Measurements from ENCODE around the gene ACSF3. TPM values are rescaled to one million over a fixed set of nuclear protein-coding genes. Genes with fewer than 3 reads are reported as not detected.

Gene ACSF3
- total and polyA plus RNA-seq, 2 donors (not counting 1 experiment from before 2014, with no cell fraction given), result 9.2 to 23.1 TPM

DNA sequence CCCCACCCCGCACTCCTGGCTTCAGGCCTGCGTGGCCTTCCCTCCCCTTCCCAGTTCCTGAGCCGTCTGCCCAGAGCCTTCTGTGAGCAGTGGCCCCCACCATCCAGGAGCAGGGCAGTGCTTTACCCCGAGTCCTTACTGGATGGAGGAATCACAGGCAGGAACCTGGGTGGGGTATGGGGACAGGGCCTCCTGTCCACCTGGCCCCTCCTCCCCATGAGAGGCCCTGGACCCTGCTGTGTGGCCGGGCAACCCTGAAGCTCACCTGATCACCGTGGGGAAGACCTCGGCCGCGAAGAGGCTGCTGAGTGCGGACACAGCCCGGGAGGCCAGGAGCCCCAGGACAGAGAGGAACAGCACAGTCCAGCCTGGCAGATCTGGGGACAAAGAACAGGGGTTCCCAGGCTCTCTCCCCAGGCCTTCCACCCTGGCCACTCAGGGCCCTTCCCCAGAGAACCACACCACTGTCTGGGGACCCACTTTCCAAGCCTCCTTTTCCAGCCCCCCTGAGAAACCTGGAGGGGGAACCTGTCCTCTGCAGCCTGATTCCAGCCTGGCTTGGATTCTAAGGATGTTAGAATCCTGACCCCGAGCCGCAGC lies 103.5 kb downstream of the ACSF3 start:
- H3K4me1 ChIP-seq (ENCODE audit: control insufficient read depth, extremely low read depth, insufficient read depth, low read length), result no peaks in the 10 kb centered on the region
- H3K4me3 ChIP-seq (replicated peaks in 1 of 4; ENCODE audit: control extremely low read depth in 1 of 4, insufficient read depth in 1 of 4, low read depth in 3 of 4, low read length in 4 of 4), result no peak overlapping the region
- no peak overlapping the region for H3K27ac ChIP-seq (ENCODE audit: insufficient read depth, low read length)
- H3K27me3 ChIP-seq (ENCODE audit: control insufficient read depth, insufficient read depth, low read length), result peaks cover 15% of the 10 kb centered on the region
- TF ChIP-seq, protein P1, sequence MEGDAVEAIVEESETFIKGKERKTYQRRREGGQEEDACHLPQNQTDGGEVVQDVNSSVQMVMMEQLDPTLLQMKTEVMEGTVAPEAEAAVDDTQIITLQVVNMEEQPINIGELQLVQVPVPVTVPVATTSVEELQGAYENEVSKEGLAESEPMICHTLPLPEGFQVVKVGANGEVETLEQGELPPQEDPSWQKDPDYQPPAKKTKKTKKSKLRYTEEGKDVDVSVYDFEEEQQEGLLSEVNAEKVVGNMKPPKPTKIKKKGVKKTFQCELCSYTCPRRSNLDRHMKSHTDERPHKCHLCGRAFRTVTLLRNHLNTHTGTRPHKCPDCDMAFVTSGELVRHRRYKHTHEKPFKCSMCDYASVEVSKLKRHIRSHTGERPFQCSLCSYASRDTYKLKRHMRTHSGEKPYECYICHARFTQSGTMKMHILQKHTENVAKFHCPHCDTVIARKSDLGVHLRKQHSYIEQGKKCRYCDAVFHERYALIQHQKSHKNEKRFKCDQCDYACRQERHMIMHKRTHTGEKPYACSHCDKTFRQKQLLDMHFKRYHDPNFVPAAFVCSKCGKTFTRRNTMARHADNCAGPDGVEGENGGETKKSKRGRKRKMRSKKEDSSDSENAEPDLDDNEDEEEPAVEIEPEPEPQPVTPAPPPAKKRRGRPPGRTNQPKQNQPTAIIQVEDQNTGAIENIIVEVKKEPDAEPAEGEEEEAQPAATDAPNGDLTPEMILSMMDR (conservative IDR thresholded peaks at IDR 0.05 in 1 of 2, IDR thresholded peaks at IDR 0.05 in 1 of 2; ENCODE audit: low read depth in 1 of 2, low read length in 2 of 2), result no peak
- no peak for TF ChIP-seq EZH2 (IDR thresholded peaks at IDR 0.05; ENCODE audit: low read length, missing control alignments)
- no peaks in the 10 kb centered on the region for H3K36me3 ChIP-seq (ENCODE audit: control insufficient read depth, insufficient read depth, low read length)
- H2AFZ ChIP-seq (ENCODE audit: low read length), result no peak overlapping the region
- H3K9ac ChIP-seq (ENCODE audit: insufficient read depth, low read length), result no peak overlapping the region
- DNase-seq (ENCODE audit: low read depth in 2 of 2), result no peak
- H3K4me2 ChIP-seq (ENCODE audit: extremely low read depth, insufficient read depth, low read length), result no peak overlapping the region
- no peaks in the 10 kb centered on the region for H3K9me3 ChIP-seq (ENCODE audit: control insufficient read depth, insufficient read depth, low read depth, low read length)
- no peaks in the 10 kb centered on the region for H4K20me1 ChIP-seq (ENCODE audit: control insufficient read depth, extremely low read depth, insufficient read depth, low read length)
- no peaks in the 10 kb centered on the region for H3K79me2 ChIP-seq (ENCODE audit: control insufficient read depth, insufficient read depth, low read length)

DNA sequence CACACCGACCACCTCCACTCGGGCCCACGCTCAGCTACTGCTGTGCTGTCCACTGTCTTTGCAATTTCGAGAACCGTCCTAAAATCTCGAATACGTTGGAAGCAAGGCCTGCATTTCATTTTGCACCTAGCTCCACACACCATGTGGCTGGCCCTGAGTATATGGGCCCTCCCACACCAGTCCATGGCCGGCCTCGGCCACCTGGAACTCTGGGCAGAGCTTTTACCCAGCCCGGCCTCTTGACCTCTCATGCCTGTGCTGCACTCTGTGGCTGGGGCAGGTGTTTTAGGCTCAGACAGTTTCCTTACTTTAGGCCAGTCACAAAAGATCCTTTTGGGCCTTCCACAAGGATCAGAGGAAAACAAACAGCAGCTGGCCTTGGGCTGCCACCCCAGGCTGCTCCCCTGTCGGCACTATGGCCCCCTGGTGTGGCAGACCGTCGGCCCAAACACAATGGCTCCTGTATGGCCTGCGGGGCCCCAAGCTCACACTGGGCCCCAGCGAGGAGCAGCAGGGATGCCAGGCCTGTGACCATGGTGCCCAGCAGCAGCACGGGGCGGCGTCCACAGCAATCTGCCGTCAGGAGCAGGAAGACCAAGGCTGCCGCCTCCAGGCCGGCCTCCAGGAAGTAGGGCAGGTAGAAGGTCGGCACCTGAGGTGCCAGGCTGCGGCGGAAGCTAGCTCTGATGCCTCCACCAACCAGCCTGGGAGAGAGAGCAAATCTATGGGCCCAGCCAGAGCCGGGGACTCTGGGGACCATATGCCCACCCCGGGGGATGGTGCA lies 104.2 kb downstream of the ACSF3 start:
- H3K79me2 ChIP-seq (ENCODE audit: control insufficient read depth, insufficient read depth, low read length), result no peaks in the 10 kb centered on the region
- peaks cover 22% of the 10 kb centered on the region for H3K27me3 ChIP-seq (ENCODE audit: control insufficient read depth, insufficient read depth, low read length)
- H3K4me2 ChIP-seq (ENCODE audit: extremely low read depth, insufficient read depth, low read length), result no peak overlapping the region
- TF ChIP-seq, protein P1 (conservative IDR thresholded peaks at IDR 0.05 in 1 of 2, IDR thresholded peaks at IDR 0.05 in 1 of 2; ENCODE audit: low read depth in 1 of 2, low read length in 2 of 2), result no peak
- no peak for TF ChIP-seq EZH2 (IDR thresholded peaks at IDR 0.05; ENCODE audit: low read length, missing control alignments)
- no peaks in the 10 kb centered on the region for H3K9me3 ChIP-seq (ENCODE audit: control insufficient read depth, insufficient read depth, low read depth, low read length)
- no peak overlapping the region for H3K27ac ChIP-seq (ENCODE audit: insufficient read depth, low read length)
- no peak overlapping the region for H2AFZ ChIP-seq (ENCODE audit: low read length)
- no peak overlapping the region for H3K4me3 ChIP-seq (replicated peaks in 1 of 4; ENCODE audit: control extremely low read depth in 1 of 4, insufficient read depth in 1 of 4, low read depth in 3 of 4, low read length in 4 of 4)
- H3K36me3 ChIP-seq (ENCODE audit: control insufficient read depth, insufficient read depth, low read length), result no peaks in the 10 kb centered on the region
- H3K4me1 ChIP-seq (ENCODE audit: control insufficient read depth, extremely low read depth, insufficient read depth, low read length), result no peaks in the 10 kb centered on the region
- H4K20me1 ChIP-seq (ENCODE audit: control insufficient read depth, extremely low read depth, insufficient read depth, low read length), result no peaks in the 10 kb centered on the region
- no peak overlapping the region for H3K9ac ChIP-seq (ENCODE audit: insufficient read depth, low read length)
- no peak for DNase-seq (ENCODE audit: low read depth in 2 of 2)

DNA sequence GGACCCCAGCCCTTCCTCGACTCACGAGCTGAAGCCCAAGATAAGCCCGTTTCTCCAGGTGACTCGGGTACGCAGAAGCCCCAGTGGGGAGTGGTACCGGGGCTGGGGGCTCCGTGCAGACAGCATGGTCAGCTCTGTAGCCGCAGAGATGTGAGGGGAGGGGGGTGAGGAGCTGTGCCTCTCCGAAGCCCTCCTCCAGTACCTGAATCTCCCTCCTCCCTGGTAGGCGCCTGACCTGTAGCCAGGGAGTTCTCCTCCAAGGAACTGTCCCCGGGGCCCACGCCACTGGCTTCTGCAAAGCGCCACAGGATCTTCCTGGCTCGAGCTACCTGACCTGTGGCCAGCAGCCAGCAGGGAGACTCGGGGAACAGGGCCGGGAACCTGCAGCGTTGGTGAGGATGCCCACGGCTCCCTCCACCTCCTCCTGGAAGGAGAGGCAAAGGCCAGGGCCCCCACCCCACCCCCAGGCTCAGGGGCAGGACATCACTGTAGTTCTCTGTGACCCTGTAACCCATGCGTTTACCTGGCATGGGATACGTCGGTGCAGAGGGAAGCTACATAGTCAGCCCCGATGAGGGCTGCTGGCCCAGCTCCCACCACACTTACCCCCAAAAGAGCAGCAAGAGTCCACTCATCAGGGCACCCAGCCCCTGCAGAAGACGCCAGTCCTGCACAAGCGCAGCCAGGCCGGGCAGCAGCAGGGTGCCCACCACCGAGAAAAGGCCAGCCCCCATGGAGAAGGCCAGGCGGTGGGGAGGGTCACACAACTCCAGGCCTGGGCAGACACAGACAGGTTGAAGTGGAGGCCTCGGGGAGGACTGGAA lies 105.0 kb downstream of the ACSF3 start:
- H3K4me2 ChIP-seq (ENCODE audit: extremely low read depth, insufficient read depth, low read length), result no peak overlapping the region
- H3K27me3 ChIP-seq (ENCODE audit: control insufficient read depth, insufficient read depth, low read length), result peaks cover 27% of the 10 kb centered on the region
- no peaks in the 10 kb centered on the region for H3K79me2 ChIP-seq (ENCODE audit: control insufficient read depth, insufficient read depth, low read length)
- DNase-seq (ENCODE audit: low read depth in 2 of 2), result no peak
- H3K4me1 ChIP-seq (ENCODE audit: control insufficient read depth, extremely low read depth, insufficient read depth, low read length), result no peaks in the 10 kb centered on the region
- H3K9ac ChIP-seq (ENCODE audit: insufficient read depth, low read length), result no peak overlapping the region
- TF ChIP-seq EZH2 (IDR thresholded peaks at IDR 0.05; ENCODE audit: low read length, missing control alignments), result no peak
- TF ChIP-seq, protein P1 (conservative IDR thresholded peaks at IDR 0.05 in 1 of 2, IDR thresholded peaks at IDR 0.05 in 1 of 2; ENCODE audit: low read depth in 1 of 2, low read length in 2 of 2), result no peak
- H3K27ac ChIP-seq (ENCODE audit: insufficient read depth, low read length), result no peak overlapping the region
- no peaks in the 10 kb centered on the region for H3K36me3 ChIP-seq (ENCODE audit: control insufficient read depth, insufficient read depth, low read length)
- H2AFZ ChIP-seq (ENCODE audit: low read length), result no peak overlapping the region
- no peaks in the 10 kb centered on the region for H3K9me3 ChIP-seq (ENCODE audit: control insufficient read depth, insufficient read depth, low read depth, low read length)
- no peak overlapping the region for H3K4me3 ChIP-seq (replicated peaks in 1 of 4; ENCODE audit: control extremely low read depth in 1 of 4, insufficient read depth in 1 of 4, low read depth in 3 of 4, low read length in 4 of 4)
- H4K20me1 ChIP-seq (ENCODE audit: control insufficient read depth, extremely low read depth, insufficient read depth, low read length), result no peaks in the 10 kb centered on the region

Data from fibroblast of lung (primary cell).